GM10266 (cell line): ENCODE results near the gene ABCA3.

Source experiments
- DNase-seq: peaks from one replicate; pipeline ENCODE4 v3.0.0; 2012; ENCODE audit errors: extremely low spot score
- TF ChIP-seq, protein P1 (sequence below): IDR thresholded peaks from 2 replicates; pipeline ENCODE4 v1.5.1; 2012; ENCODE audit warnings: mild to moderate bottlenecking, low read depth; ENCODE audit not compliant: control insufficient read depth, insufficient read depth; ENCODE audit errors: missing control alignments

Gene ABCA3

DNA sequence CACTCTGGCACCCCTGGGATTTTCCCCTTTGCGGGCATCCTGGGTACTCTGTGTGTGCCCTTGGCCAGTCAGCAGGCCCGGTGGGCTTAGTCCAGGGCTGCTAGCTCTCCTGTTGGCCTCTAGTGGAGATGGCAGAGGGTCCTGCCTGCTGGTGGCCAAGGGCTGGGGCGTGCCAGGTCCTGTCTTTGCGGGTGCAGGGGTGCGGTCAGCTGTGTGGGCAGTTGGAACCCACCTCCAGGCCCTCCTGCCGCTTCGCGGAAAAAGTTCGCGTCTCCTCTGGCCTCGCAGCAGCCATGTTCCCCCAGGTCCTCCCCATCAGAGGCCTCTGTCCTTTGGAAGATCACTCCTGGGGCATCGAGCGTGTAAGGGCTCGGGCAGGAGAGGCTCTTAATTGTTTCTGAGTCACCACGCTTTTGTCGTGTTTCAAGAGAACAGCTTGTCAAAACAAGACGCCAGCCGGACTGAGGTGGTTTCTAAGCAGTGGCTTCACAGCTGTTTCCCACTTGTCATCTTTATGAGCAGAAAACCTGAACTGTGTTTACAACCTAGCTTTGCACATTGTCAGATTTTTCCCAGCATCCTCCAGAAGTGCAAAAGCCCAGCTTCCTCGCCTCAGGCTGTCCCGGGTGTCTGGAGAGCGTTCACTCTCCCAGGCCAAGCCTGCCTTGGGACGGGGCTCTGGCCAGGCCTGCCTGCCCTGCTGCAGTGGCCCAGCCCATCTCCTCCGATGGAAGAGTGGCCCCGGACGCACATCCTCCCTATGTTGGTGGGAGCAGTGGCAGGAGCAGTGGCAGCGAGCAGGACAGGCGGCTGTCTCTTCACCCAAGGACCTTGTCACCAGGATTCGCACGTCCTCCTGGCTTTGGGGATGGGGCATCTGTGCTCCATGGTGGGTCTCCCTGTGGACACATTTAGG, 109.3 kb downstream of the ABCA3 start:
- TF ChIP-seq, protein P1, sequence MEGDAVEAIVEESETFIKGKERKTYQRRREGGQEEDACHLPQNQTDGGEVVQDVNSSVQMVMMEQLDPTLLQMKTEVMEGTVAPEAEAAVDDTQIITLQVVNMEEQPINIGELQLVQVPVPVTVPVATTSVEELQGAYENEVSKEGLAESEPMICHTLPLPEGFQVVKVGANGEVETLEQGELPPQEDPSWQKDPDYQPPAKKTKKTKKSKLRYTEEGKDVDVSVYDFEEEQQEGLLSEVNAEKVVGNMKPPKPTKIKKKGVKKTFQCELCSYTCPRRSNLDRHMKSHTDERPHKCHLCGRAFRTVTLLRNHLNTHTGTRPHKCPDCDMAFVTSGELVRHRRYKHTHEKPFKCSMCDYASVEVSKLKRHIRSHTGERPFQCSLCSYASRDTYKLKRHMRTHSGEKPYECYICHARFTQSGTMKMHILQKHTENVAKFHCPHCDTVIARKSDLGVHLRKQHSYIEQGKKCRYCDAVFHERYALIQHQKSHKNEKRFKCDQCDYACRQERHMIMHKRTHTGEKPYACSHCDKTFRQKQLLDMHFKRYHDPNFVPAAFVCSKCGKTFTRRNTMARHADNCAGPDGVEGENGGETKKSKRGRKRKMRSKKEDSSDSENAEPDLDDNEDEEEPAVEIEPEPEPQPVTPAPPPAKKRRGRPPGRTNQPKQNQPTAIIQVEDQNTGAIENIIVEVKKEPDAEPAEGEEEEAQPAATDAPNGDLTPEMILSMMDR, result no peak
- DNase-seq, result no peak

GRCh38 chr16:2230376-2230775, 110.2 kb downstream of the ABCA3 start:
- no peak for DNase-seq
- TF ChIP-seq, protein P1, result no peak

GRCh38 chr16:2229632-2230250, 110.8 kb downstream of the ABCA3 start:
- TF ChIP-seq, protein P1, result no peak
- no peak for DNase-seq

DNA sequence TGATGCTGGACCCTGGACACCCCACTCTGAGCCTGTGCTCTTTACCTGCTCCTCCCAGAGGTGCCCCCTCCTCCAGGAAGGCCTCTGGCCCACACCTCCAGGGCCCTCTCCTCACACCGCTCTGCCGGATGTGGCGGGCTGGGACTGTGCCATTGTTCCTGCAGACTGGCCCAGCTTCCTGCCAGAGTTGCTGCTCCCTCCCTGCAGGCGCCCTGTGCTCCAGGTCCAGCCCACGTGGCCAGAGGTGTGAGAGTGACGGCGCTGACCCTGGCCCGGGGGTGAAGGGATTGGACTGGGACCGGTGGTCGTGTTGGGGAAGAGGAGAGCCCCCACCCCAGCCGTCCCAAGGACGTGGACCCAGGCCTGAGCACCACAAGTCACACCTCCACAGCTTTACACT, 111.4 kb downstream of the ABCA3 start:
- TF ChIP-seq, protein P1, result no peak
- DNase-seq, result no peak

- no peak for DNase-seq
- TF ChIP-seq, protein P1, result no peak
These were observed 112.2 kb downstream of the ABCA3 start for GRCh38 chr16:2228161-2228824.

- TF ChIP-seq, protein P1, result no peak
- DNase-seq, result no peak
These were observed 113.6 kb downstream of the ABCA3 start for GRCh38 chr16:2226918-2227317.

GRCh38 chr16:2226245-2226793, 114.2 kb downstream of the ABCA3 start:
- TF ChIP-seq, protein P1, result no peak
- no peak for DNase-seq
